Measurements from ENCODE around the gene MGAT5.

Gene MGAT5

GRCh38 chr2:134333646-134334189 is 79.8 kb downstream of the MGAT5 start:
- DNase-seq (ENCODE audit: low read depth) = no peak

DNA sequence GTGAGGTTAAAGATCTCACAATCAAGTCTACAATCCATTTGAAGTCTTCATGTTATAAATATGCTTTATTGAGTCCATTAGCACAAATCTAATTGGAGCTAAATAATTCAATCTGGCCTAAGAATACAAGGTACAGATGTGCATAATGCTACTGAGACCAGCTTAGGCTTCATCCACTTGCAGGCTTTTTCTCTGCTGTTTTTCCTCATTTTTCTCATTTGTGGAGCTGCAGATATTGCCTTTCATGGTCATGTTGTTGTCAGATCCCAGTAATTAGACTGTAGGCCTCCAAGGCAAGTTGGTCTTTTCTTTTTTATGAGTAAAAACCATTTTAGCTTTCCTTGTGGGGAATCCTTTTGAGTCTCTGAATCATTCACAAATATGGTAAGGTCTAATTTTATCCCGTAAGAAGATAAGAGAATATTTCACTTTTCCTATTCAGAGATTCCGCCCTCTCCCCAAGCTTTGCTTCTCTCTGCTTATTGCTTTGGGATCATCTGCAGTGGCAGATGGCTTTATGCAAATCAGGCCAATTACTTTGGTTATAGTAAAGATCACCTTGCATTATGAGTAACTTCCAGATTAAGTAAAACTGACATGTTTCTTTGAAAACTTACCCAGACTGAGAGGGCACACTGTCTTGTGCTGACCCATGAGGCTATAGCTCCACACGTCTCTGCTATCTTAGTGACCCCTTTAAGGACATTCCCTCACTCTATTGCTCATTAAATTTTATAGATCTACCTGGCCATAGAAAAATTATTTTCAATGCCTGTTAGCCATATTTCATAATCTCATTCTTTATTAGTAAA is 80.9 kb downstream of the MGAT5 start:
- DNase-seq (ENCODE audit: low read depth) = no peak

DNA sequence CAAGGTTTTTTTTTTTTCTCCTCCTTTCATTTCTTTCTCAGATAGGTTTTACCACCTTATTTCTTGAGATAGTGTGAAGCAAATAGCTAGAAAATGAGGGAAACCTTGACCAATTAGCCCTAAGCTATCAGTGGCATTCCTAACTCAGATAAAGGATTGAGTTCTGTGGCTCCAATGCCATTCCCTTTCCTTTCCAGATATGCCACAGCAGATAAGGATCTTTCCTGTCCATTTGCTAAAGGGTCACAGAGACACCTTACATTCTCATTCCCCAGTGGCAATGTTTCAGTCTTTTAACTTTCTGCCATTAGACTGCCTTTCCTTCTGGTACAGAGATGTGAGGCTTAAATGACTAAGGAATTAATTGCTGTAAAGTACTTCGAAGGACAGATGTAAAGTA is 81.7 kb downstream of the MGAT5 start:
- DNase-seq (ENCODE audit: low read depth) = no peak

- no peak for DNase-seq (ENCODE audit: low read depth)
Observed at GRCh38 chr2:134336352-134336751, 82.5 kb downstream of the MGAT5 start.

GRCh38 chr2:134336921-134337320 is 83.0 kb downstream of the MGAT5 start:
- DNase-seq (ENCODE audit: low read depth) = no peak

DNA sequence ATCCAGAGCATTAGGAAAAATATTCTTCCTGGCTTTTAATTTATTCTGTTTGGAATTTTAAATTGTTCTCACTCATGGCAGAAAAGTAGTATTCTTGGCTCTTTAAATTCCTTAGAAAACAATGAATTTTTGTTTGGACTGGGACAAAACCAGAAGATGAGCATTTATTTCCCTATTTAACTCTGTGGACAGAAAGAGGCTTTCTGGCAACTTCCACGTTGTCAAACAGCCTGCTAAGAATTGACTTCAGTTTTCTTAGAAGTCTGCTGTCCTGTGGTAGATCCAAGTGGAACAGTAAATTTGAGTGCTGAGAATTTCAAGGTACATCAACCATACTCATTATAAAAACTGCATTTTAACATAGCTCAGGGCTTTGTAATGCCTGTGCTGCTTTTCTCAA is 83.8 kb downstream of the MGAT5 start:
- no peak for DNase-seq (ENCODE audit: low read depth)

DNA sequence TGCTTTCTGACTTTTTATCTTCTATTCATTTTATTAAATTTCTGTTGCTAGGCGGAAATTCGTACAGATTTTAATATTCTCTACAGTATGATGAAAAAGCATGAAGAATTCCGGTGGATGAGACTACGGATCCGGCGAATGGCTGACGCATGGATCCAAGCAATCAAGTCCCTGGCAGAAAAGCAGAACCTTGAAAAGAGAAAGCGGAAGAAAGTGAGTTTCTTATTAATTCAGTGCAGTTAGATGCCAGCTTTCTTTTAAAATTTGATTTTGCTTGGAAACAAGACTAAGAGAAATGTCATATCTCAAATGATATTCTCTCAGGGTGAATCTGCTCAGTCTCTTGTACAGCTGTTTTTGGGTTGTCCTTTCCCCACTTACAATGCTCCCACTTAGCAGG is 84.3 kb downstream of the MGAT5 start:
- no peak for DNase-seq (ENCODE audit: low read depth)

DNA sequence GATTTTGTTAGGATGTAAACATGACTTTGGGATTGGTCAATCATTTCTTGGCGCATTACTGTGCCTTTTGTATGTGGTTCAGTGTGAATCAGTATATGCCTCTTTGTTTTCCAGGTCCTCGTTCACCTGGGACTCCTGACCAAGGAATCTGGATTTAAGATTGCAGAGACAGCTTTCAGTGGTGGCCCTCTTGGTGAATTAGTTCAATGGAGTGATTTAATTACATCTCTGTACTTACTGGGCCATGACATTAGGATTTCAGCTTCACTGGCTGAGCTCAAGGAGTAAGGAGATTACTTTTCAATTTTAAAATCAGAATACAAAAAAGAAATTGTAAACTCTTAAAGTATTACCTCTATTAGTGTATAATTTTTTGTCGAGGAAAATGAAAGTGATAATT is 87.6 kb downstream of the MGAT5 start:
- DNase-seq (ENCODE audit: low read depth) = no peak

DNA sequence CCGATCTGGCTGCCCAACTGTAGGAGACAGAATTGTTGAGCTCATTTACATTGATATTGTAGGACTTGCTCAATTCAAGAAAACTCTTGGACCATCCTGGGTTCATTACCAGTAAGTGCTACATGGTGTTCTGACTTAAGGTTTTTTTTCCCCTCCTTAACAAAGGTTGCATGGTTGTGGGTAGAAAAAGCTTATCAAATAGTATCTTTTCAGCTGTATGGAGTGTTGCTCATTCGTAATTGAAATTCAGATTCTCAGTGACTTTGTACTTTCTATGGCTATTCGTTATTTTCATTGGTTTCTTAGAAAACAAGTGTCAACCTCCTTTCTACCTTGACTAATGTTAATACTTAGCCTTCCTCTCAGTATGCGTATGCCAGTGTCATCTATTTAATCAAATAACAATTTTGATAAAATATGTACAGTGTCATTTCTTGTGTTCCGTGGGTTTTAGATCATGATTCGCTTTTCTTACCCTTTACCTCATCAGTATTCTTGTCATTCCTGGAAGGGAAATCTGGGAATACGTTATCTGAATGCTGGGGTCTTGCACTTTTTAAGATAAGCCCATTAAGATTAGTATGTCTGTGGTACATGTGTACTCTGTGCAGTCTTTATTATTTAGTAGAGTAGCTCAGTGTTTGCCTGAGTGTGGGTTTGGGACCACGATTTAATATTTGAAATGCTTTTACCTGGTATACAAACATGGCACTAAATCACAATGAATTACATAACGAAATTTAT is 91.3 kb downstream of the MGAT5 start:
- no peak for DNase-seq (ENCODE audit: low read depth)

GRCh38 chr2:134346141-134346540 is 92.3 kb downstream of the MGAT5 start:
- no peak for DNase-seq (ENCODE audit: low read depth)

DNA sequence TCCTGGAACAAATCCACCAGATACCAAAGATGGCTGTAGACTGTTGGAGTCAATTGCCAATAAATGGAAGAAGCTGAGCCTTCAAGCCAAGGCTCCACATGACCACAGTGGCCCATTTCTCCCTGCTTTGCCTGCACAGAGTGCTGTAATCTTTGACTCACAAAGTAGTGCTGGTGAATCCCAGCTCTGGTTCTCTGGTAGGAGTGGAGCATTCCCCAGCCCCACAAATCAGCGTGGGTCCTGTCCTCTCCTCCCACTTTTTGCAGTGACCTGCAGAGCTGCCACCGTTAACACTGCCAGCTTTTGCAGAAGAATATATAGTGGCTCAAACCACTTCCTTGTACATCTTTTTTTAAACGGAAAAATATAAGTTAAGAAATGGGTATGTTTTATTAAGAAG is 93.9 kb downstream of the MGAT5 start:
- no peak for DNase-seq (ENCODE audit: low read depth)

- no peak for DNase-seq (ENCODE audit: low read depth)
Observed at GRCh38 chr2:134348239-134348638, 94.4 kb downstream of the MGAT5 start.

GRCh38 chr2:134348760-134349159 is 94.9 kb downstream of the MGAT5 start:
- no peak for DNase-seq (ENCODE audit: low read depth)

GRCh38 chr2:134351016-134351415 is 97.1 kb downstream of the MGAT5 start:
- no peak for DNase-seq (ENCODE audit: low read depth)

GRCh38 chr2:134351899-134352298 is 98.0 kb downstream of the MGAT5 start:
- DNase-seq (ENCODE audit: low read depth) = no peak

- no peak for DNase-seq (ENCODE audit: low read depth)
Observed at GRCh38 chr2:134352844-134353243, 99.0 kb downstream of the MGAT5 start.

DNA sequence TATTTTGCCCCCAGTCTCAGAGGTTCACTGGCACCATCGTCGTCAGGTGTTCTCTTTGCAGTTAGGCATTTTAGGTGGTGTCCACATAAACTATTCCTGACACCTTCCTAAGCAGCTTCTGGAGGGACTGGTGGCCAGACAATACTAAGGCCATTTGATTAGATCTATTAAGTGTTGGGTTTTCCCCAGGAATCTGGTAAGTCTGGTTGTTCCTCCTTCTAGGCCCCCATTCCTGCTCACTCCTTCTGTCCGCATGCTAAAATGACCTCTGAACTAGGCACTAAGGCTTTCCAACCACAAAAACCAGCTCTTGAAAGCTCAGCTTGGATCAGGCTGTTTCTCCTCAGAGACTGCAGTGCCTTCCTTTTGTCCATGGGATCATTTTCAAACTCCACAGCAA is 100.7 kb downstream of the MGAT5 start:
- DNase-seq (ENCODE audit: low read depth) = no peak

GRCh38 chr2:134357814-134358213 is 103.9 kb downstream of the MGAT5 start:
- DNase-seq (ENCODE audit: low read depth) = no peak

DNA sequence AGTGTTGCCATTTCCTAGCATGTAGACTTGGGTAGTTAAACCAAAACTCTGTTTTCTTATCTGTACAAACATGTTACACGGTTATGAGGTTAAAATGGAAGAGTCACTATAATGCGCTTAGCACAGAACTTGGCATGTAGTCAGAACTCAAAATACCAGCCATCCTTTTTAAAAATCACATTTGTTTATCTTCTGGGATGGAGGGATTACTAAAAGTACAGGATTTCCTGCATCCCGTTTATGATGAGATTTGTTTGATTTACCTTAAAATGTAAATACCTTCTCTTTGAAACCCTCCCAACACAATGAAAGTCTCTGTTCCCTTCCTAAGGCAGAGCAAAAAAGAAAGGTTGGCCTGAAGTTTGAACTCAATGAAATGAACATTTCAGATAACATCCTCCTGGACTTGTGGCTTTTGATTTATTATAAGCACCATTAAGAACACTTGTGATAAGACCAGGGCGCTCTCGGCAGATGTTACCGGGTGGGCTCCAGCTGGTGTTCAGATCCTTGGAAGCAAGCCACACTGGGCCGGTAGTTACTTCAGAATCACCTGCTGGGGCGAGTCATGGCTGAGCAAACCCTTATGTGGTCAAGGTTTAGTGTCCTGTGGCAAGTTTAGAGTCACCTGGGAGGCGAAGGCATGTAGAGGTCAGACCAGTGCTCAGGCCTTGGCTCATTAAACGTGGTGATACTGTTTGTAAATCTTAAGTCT is 105.7 kb downstream of the MGAT5 start:
- DNase-seq (ENCODE audit: low read depth) = no peak

- DNase-seq (ENCODE audit: low read depth) = no peak
Observed at GRCh38 chr2:134360745-134361487, 107.0 kb downstream of the MGAT5 start.

GRCh38 chr2:134361648-134362047 is 107.8 kb downstream of the MGAT5 start:
- no peak for DNase-seq (ENCODE audit: low read depth)

- DNase-seq (ENCODE audit: low read depth) = no peak
Observed at GRCh38 chr2:134362152-134362668, 108.3 kb downstream of the MGAT5 start.

All from activated T-helper 9 cell treated with anti-CD3 and anti-CD28 coated beads, Interleukin-2, amount 50 U/mL, for 16 hours (primary cell).